ENCODE measurements around the gene MSMB. TPM values are rescaled to one million over a fixed set of nuclear protein-coding genes. Genes with fewer than 3 reads are reported as not detected.

Gene MSMB
- total RNA-seq, 2 donors from 2014 or later, result not detected

DNA sequence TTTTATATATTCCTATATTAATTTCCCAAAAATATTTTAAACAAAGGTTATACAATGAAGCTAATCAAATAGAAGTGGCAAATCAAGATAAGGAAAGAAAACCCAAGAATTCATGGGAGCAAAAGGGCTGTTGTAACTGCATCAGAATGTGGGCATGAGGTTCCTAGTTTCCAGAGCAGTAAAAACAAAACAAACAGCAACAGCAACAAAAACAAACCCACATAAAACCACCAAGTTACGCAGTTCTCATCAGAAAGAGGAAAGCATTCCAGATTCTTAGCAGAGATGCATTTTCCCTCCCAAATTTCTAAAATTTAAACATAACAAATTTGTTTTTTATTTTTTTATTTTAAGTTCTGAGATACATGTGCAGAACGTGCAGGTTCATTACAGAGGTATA lies 34.8 kb upstream of the MSMB start:
- intact Hi-C loops (cut with DNase I), result no loop called here
- TF ChIP-seq, protein P1, sequence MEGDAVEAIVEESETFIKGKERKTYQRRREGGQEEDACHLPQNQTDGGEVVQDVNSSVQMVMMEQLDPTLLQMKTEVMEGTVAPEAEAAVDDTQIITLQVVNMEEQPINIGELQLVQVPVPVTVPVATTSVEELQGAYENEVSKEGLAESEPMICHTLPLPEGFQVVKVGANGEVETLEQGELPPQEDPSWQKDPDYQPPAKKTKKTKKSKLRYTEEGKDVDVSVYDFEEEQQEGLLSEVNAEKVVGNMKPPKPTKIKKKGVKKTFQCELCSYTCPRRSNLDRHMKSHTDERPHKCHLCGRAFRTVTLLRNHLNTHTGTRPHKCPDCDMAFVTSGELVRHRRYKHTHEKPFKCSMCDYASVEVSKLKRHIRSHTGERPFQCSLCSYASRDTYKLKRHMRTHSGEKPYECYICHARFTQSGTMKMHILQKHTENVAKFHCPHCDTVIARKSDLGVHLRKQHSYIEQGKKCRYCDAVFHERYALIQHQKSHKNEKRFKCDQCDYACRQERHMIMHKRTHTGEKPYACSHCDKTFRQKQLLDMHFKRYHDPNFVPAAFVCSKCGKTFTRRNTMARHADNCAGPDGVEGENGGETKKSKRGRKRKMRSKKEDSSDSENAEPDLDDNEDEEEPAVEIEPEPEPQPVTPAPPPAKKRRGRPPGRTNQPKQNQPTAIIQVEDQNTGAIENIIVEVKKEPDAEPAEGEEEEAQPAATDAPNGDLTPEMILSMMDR (IDR thresholded peaks at IDR 0.05), result no peak
- Histone ChIP-seq H3K27ac (no peak overlapping the region), H3K9ac (ENCODE audit: low read depth in 2 of 2, low read length in 2 of 2) (no peak overlapping the region), H3K4me3 (no peak overlapping the region), H3K9me3 (no peaks in the 10 kb centered on the region), H3K36me3 (no peaks in the 10 kb centered on the region), H3K4me1 (no peaks in the 10 kb centered on the region), H3K27me3 (no peaks in the 10 kb centered on the region)
- DNase-seq, result no peak

DNA sequence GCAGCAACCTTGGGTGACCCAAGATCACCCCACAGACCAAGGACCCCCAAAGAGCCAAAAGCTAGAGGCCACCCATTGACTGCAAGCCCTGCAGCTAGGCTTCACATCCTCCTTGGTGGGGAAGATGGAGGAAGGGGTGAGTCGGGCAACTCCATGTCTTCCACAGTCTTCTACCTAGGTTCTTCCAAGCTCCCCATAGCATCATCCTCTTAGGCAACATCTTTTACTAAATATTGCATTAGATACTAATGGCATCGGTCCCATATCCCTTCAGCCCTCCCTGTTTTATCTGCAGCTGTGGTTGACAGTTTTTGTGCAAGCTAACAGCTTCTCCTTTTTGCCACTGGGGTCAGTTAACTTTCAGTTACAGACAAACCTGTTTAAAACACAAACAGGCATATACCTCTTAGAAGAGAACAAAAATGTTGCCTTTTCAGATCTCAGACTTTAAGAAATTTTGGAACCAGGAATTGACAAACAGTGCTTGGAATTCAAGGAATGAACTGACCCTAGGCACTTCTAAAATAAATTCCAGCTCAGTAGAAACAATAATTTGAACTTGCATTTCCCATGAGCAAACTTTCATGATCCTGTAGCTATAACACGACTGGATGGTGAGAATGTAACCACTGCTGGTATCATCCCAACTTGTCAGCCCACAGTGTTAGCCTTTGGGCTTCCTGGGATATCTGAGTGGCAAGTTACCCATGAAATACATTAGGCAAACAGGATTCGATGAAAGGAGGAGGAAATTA lies 33.9 kb upstream of the MSMB start:
- Histone ChIP-seq H3K4me1 (no peaks in the 10 kb centered on the region), H3K9ac (ENCODE audit: low read depth in 2 of 2, low read length in 2 of 2) (no peak overlapping the region), H3K4me3 (no peak overlapping the region), H3K36me3 (no peaks in the 10 kb centered on the region), H3K27ac (no peak overlapping the region), H3K9me3 (no peaks in the 10 kb centered on the region), H3K27me3 (no peaks in the 10 kb centered on the region)
- TF ChIP-seq, protein P1 (IDR thresholded peaks at IDR 0.05), result no peak
- DNase-seq, result no peak
- intact Hi-C loops (cut with DNase I), result no loop called here

DNA sequence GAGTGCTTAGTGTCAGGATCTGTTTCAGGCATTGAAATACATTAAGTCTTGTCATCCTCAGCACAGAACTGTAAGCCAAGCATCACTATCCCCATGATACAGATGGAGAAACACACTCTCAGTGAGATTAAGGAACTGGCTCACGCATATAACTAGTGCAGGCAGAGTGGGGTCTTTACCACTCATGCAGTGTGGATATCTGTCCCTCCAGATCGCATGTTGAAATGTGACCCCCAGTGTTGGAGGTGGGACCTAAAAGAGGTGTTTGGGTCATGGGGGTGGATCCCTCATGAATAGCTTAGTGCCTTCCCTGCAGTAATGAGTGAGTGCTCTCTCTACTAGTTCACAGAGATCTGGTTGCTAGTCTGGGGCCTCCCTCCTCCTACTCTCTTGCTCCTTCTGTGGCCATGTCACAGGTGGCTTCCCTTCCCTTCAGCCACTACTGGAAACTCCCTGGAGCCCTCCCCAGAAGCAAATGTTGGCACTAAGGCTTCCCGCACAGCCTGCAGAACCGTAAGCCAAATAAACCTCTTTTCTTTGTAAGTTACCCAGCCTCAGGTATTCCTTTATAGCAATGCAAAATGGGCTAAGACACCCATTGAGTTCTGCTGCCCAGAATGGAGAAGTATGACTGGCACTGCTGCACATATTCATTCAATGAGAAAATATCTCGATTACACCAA lies 31.8 kb upstream of the MSMB start:
- TF ChIP-seq, protein P1 (IDR thresholded peaks at IDR 0.05), result no peak
- no peaks in the 10 kb centered on the region for H3K27me3 ChIP-seq
- no peak overlapping the region for H3K9ac ChIP-seq (ENCODE audit: low read depth in 2 of 2, low read length in 2 of 2)
- no peaks in the 10 kb centered on the region for H3K4me1 ChIP-seq
- H3K36me3 ChIP-seq, result no peaks in the 10 kb centered on the region
- no peak overlapping the region for H3K4me3 ChIP-seq
- intact Hi-C loops (cut with DNase I), result no loop called here
- no peak overlapping the region for H3K27ac ChIP-seq
- no peak for DNase-seq
- H3K9me3 ChIP-seq, result no peaks in the 10 kb centered on the region

DNA sequence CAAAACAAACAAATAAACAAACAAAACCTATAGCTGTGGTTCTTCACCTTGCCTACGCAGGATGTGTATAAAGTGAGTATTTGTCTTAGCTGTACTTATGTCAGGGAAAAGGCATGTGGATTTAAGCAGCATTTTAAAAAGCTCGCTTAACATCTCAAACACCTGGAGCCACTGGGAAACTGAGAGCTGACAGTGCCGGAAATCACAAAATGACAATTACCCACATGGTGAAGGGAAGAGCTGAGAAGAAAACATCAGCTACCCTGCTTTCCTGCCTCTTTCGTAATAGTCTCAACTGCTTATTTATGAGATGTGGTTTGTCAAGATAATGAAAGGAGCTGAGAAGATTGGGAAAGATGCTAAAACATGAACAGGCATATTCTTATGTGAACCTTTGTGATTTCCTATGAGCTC lies 31.1 kb upstream of the MSMB start:
- H3K9ac ChIP-seq (ENCODE audit: low read depth in 2 of 2, low read length in 2 of 2), result no peak overlapping the region
- TF ChIP-seq, protein P1 (IDR thresholded peaks at IDR 0.05), result no peak
- H3K36me3 ChIP-seq, result no peaks in the 10 kb centered on the region
- no peak overlapping the region for H3K4me3 ChIP-seq
- no peak for DNase-seq
- no peaks in the 10 kb centered on the region for H3K9me3 ChIP-seq
- H3K27ac ChIP-seq, result no peak overlapping the region
- no peaks in the 10 kb centered on the region for H3K4me1 ChIP-seq
- intact Hi-C loops (cut with DNase I), result no loop called here
- no peaks in the 10 kb centered on the region for H3K27me3 ChIP-seq

DNA sequence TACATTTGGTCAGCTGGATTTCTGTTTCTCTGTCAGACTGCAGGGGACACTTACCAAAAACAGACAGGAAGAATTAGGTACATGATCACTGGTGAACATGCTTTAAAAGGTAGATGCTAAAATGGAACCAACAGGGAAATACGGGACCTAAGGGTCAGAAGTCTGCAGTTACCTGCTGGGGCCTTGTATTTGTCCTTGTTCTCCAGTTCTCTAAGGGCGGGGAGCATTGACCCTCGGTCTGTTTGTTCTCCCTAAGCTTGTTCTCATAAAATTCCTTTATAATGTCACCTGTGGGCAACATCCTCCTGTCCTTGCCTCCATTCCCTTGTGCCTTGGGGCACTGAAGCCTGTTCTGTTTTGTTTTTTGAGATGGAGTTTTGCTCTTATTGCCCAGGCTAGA lies 29.8 kb upstream of the MSMB start:
- H3K9me3 ChIP-seq, result no peaks in the 10 kb centered on the region
- DNase-seq, result no peak
- TF ChIP-seq, protein P1 (IDR thresholded peaks at IDR 0.05), result no peak
- no peak overlapping the region for H3K4me3 ChIP-seq
- H3K27me3 ChIP-seq, result no peaks in the 10 kb centered on the region
- intact Hi-C loops (cut with DNase I), result no loop called here
- H3K27ac ChIP-seq, result no peak overlapping the region
- H3K9ac ChIP-seq (ENCODE audit: low read depth in 2 of 2, low read length in 2 of 2), result no peak overlapping the region
- no peaks in the 10 kb centered on the region for H3K4me1 ChIP-seq
- no peaks in the 10 kb centered on the region for H3K36me3 ChIP-seq

Measured in colonic mucosa (tissue), 4 donors.